Measurements from ENCODE around the gene GALK2.
"Not testable (repeated sequence)": the region's sequence is repeated elsewhere in the genome, so short reads cannot be mapped to it uniquely, and the experiment has no call there.

The GALK2 gene

DNA sequence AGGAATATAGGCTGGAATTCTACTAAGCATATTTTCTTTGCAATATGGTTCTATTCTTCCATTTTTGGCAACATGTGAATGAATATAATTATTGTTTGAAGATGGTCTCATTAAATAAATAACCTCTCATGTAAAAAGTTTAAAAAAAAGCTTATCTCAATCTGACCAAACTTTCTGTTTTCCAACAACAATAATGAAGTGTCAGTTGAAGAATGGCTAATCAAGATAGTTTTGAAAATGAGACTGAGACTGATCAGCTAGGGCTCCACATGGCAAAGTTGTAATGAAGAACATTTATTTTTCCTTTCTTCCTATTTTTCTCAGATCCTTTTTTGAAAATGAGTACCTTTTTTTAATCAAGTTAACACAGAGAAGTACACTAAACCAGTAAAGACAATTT is 117.4 kb downstream of the GALK2 start:
- no peak for DNase-seq

DNA sequence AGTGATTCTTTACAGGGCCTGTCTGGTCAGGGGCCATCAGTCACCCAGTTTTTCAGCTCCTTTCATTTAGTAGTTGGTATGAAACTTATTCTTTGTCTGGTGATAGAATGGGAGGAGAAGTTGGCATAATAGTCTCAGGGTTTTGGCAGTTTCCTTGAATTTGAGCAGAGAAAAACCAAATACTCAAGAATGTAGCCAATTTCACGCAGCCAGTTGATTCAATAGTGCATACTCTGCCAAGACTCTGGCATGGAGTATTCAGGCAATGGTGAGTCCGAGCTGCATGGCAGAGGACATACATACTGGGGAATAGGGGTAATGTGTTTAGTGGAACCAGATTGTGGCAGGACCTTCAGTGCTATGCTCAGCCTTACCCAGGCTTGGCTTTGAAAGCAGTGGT is 118.3 kb downstream of the GALK2 start:
- no peak for DNase-seq

DNA sequence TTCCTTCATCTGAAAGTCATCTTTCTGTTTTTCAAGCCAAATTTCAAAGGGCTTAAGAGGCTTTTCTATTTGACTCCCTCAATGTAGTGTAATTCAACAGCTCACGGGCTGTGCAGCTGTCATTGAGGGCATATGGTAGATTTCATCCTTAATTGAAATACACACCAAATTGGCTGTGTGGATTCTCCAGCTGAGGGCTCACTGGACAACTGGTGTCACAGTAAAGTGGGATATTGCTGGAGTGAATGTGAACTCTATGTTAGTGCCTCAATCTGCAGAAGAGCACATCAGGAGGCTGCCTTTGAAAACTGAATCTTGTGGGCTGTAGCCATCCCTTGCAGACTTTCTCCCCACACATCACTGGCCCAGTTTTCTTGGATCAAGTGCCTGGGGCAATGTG is 120.1 kb downstream of the GALK2 start:
- no peak for DNase-seq

DNA sequence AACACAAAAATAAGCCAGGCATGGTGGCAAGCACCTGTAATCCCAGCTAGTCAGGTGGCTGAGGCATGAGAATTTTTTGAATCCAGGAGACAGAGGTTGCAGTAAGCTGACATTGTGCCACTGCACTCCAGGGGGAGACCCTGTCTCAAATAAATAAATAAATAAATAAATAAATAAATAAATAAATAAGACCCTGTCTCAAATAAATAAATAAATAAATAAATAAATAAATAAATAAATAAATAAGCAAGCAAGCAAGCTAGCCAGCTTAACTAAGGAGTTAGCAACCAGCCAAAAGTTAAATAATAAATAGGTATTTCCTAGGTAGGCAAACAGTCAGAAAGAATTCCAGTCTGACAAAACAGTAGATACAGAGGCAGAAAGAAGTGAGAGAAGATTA is 123.9 kb downstream of the GALK2 start:
- no peak for DNase-seq

DNA sequence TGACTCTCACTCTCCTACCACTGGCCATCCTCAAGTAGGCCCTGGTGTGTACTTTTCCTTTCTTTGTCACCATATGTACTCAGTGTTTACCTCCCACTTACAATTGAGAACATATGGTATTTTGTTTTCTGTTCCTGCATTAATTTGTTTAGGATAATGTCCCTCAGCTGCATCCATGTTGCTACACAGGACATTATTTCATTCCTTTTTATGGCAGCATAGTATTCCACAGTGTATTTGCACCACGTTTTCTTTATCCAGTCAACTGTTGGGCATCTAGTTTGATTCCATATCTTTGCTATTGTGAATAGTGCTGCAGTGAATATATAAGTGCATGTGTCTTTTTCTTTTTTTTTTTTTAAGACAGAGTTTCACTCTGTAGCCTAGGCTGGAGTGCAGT is 126.2 kb downstream of the GALK2 start:
- no peak for DNase-seq

DNA sequence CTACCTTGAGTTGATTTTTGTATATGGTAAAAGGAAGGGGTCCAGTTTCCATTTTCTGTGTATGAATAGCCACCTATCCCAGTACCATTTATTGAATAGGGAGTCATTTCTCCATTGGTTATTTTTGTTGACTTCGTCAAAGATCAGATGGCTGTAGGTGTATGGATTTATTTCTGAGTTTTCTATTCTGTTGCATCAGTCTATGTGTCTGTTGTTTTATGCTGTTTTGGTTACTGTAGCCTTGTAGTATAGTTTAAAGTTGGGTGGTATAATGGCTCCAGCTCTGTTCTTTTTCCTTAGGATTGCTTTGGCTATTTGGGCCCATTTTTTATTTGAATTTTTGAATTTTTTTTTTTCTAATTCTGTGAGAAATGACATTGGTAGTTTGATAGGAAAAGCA is 127.5 kb downstream of the GALK2 start:
- no peak for DNase-seq

DNA sequence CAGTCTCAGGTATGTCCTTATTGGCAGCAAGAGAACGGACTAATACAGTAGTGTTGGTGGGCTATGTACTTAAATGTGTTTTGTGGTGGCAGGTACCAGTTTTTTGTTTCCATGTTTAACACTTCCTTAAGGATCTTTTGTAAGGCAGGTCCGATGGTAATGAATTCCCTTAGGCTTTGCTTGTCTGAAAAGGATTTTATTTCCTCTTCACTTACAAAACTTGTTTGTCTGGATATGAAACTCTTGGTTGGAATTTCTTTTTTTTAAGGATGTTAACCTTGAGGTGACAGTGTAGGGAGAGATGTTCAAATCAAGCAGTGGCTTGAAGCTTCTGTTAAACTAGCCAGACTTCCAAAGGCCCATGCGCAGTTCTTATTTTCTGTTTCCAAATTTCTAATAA is 130.8 kb downstream of the GALK2 start:
- no peak for DNase-seq

DNA sequence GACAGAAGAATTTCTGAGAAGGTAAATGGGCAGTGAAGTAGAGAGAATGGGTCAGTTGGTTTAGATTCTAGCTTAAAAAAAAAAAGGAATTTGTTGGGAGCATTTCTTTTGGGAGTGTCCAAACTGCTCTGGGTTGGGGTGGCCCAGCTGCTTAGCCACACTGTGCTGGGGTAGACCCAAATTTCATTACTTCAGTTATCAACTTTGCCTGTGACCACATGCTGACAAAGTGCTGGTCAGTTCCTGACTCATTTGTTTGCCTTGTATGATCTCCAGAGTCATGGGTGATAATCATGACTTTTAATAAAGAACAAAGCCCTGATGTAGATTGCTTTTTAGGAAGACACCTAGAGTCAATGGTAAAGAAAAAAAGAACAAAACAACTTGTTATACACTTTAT is 131.5 kb downstream of the GALK2 start:
- no peak for DNase-seq

DNA sequence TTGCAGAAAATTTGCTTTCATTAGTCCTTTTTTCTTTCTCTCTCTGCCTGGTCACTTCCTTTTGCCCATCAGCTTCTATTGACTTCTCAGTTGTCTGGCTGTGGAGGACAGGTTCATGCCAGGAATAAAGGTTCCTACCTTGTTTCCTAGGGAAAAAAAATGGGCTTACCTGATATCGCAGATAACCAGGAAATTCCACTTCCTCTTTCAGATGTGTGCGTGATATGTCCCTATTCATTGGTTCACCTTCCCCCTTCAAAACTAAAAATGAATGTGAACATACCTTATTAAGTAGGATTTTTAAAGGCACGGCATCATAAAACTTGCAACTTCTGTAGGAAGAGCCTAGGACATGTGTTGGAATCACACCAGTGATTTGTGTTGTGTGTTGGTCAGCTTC is 133.0 kb downstream of the GALK2 start:
- DNase-seq: no peak

DNA sequence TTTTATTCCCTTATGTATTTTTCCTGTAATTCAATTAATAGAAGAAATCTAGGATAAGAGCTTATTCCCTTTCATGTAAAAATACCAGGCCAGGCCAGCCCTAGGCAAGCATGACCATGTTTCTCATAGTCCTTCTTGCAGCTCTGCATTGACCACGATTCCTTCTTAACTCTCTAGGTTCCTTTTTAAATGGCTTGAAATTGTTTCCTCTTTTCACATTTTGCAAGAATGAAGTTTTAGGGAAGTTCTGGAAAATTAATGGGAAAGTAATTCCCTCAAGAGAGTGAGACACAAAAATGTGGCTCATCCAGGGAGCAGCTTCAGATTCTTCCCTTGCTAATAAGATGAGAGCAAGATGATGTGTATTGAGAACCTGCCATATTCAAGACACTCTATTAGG is 136.5 kb downstream of the GALK2 start:
- DNase-seq: no peak

DNA sequence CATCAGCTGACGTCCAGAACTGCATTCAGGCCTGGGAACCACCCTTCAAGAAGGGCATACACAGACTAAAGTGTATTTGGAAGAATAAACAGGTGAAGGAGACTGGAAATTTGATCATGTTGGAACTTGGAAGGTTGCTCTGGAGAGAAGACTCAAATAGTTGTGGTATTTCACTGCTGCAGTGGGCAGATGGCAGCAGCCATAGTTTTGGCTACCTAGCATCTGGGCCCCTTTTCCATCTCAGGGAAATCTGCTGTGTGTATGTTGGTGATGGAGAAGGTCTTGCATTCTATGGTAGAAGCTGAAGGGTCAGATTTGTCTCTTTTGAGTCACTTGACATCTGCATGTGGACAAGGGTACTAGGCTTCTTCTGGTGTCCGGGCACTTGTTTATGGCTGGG is 138.6 kb downstream of the GALK2 start:
- no peak for DNase-seq

DNA sequence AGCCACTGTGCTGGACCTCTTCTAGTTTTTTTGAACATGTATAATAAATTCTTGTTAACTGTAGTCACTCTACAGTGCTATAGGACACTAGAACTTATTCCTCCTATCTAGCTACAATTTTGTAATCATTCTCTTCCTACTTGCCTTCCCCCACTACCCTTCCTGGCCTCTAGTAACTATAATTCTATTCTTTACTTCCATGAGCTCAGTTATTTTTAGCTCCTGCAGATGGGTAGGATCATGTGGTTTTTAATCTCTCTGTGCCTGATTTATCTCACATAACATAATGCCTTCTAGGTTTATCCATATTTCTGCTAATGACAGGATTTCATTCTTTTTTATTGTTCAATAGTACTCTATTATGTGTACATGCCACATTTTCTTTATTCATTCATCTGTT is 139.8 kb downstream of the GALK2 start:
- peak; percentile 16 for DNase-seq

DNA sequence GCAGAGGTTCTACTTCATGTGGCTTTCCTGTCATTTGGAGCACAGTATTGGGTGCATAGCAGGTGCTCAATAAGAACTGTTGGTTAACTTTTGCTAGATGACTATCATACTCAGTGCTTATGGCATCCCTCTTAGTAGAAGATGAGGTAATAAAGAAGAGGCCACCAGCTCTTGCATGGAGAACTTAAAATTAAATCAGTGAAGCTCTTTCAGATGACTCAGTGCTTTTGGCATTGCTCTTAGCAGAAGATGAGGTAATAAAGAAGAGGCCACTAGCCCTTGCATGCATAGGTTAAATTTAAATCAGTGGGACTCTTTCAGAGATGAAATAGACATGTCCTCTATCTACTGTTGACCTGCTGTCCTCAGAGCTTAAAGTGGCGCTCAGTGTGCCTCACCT is 143.6 kb downstream of the GALK2 start:
- no peak for DNase-seq

DNA sequence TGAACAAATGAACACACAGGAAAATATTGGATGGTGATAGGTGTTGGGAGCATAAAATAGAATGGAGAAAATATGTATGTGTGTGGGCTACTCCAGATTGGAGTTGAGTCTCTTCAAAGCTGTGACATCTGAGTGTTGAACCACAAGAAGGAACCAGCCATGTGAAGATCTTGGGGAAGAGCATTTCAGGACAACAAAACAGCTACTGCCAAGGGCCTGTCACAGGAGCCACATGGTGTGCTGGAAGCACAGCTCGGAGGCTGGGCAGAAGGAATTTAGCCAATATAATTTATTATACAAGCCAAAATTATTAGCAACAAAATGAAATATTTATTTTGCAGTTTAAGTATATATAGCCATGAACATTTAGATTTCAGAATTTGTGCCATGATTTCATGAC is 144.7 kb downstream of the GALK2 start:
- DNase-seq: no peak

DNA sequence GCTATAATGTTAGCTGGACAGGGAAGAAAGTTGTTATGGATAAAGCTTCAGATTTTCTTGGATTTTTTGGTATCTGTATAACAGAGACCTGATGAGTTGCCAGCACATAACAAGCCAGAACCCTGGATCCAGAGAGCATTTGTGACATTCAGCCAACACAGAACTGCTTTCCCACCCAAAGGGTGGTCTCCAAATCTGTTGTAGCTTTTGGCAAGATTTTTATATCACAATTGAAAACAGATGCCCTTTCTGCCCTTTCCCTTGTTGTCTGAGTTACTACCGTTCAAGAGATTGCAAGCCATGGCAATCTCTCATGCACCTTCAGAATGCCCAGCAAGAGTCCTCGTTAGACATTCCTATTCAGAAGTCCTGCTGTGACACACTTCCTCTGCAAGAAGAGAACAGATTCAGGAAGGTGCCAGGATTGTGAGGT is 145.4 kb downstream of the GALK2 start:
- no peak for DNase-seq

DNA sequence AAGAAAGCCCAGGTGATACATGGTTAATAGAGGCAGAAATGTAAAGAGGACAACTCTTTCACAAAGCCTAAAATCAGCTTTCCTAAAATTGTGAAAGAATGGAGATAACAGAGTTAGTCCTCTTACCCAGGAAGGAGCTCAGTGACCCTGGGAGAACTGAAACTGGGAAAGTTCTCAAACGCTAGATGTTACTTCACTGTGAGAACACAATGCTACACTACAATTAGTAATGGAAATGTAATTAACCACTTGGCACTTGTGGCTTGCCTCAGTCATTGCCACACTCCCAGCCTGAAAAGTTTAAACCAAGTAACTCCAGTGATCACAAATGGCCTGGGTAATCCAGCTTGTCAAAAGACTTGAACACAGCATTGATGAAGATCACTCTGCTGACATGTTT is 150.3 kb downstream of the GALK2 start:
- no peak for DNase-seq

DNA sequence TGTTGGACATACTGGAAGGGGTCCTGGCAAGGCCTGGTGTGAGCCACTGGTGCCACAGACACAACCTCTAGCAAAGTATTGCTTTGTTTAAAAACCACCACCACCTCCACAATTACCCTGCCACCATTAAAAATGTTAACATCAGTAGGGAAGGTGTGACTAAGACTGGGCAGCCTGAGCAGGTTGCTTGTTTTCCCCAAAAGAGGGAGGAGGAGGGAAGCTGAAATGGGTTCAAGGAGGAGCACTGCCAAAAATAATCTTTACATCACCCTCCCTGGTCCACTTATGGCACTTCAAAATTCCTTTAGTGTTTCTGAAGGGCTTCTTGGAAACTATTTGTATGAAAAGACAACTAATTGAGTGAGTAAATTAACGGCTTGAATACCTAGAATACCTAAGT is 153.2 kb downstream of the GALK2 start:
- no peak for DNase-seq

DNA sequence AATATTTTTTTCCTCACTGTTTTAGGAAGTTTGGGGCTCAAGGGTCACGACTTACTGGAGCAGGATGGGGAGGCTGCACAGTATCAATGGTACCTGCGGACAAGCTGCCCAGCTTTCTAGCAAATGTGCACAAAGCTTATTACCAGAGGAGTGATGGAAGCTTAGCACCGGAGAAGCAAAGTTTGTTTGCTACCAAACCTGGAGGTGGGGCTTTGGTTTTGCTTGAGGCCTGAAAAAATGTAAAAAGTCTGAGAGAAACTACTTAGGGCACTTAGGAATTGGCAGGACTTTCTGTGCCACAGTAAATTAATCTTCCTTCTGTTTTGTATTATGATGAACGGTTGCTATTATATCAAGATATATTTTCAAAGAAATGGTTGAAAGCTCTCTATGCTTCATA is 157.9 kb downstream of the GALK2 start:
- DNase-seq: no peak

DNA sequence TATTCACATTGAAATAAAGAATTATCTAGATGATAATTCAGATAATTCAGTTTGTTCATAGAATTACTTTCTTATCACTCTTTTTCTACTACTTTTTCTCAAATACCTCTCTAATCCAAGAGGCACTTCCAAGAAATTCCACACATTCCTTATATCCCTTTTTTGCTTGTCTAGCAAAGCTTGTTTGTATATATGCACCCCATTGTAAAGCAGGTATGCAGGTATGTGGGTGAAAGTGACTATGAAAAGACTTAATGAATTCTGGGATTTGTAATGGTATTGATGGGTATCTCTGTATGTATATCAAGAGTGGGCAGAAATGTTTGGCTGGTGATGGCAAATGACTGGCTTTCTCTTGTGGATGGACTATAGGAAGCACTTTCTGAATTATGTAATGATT is 158.9 kb downstream of the GALK2 start:
- no peak for DNase-seq

DNA sequence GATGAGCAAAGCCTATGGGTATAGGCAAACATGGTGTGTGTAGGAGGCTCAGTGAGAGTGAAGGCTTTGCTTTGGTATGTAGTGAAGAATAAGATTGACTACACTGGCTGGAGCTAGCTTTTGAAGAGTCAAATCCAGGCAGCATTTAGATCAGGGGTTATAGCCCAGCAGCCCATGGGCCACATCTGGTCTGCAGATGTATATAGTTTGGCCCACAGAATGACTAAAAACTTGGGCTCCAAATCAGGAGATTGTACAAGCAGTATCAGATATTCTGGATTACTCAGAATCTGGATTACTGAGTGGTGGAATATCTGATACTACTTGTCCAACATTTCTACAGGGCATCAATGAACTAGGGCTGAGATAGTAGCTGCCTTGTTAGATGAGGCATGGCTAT is 160.1 kb downstream of the GALK2 start:
- DNase-seq: no peak

DNA sequence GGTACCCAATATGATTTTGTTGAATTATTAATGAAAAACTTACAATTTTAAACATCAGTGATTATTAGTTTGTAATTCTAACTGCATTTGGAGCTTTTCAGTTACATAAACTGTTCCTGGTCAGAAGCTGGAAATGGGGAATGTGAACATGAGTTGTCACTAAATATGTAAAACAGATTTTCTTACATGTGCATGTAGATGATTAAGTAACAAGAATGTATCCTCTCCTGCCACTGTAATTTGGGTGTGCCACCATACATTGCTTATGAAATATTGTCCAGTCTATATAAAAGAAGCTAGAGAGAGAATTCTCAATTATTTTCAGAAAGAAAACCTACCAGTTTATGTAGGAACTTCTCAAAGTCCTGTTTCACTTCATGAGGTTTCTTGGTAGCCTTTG is 161.4 kb downstream of the GALK2 start:
- DNase-seq: no peak

DNA sequence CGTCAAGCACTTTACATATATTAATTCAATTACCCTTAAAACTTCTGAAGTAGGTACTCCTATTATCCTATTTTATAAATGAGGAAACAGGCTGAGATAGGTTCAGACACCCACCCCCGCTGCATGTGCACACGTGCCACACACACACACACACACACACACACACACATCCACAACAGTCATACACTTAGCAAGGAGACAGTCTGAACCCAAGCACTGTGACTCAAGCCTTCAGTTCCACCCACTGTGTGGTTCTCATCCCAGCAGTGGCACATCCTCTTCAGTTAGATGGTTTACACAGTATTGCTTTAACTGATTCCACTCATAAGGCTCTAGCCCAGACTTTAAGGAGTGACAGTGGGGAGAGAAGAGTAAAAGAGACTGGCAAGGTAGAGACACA is 161.9 kb downstream of the GALK2 start:
- no peak for DNase-seq

DNA sequence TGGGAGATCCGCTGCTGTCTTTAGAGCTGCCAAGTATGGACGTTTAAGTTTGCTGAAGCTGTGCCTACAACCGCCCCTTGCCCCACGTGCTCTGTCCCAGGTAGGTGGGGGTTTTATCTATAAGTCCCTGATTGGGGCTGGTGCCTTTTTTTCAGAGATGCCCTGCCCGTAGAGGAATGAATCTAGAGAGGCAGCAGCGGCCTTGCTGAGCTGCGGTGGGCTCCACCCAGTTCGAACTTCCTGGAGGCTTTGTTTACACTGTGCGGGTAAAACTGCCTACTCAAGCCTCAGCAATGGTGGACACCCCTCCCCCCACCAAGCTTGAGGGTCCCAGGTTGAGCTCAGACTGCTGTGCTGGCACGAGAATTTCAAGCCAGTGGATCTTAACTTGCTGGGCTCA is 169.6 kb downstream of the GALK2 start:
- DNase-seq: no peak

DNA sequence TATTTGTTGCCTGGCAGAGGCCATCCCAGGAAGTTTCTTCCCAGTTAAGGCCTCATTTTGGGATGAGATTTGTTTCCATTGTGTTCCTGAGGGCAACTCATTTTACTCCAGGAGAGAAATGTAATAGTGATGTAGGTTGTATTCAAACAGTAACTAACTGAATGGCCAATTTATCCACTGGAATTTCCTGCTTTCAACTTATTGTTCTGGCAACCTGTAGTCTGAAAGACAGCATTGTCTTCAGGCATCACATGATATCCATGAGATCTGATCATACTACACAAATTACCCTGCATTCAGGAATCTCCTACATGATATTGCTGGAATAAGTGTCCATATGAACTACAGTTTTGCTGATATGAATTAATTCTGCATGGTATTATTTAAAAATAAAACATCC is 173.5 kb downstream of the GALK2 start:
- no peak for DNase-seq

DNA sequence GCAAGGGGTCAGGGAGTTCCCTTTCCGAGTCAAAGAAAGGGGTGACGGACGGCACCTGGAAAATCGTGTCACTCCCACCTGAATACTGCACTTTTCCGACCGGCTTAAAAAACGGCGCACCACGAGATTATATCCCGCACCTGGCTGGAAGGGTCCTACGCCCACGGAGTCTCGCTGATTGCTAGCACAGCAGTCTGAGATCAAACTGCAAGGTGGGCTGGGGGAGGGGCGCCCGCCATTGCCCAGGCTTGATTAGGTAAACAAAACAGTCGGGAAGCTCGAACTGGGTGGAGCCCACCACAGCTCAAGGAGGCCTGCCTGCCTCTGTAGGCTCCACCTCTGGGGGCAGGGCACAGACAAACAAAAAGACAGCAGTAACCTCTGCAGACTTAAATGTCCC is 184.4 kb downstream of the GALK2 start:
- not testable (repeated sequence) for DNase-seq

DNA sequence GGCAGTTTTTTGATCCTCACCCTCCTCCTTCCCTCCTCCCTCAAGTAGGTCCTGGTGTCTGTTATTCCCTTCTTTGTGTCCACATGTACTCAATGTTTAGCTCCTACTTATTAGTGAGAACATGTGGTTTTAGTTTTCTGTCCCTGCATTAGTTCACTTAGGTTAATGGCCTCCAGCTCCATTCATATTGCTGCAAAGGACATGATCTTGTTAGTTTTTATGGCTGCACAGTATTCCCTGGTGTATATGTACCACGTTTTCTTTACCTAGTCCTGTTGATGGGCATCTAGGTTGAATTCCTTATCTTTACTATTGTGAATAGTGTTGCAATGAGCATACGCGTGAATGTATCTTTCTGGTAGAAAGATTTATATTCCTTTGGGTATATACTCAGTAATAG is 191.3 kb downstream of the GALK2 start:
- no peak for DNase-seq

Measured in hematopoietic multipotent progenitor cell treated with erythropoietin and hydrocortisone succinate and interleukin-3 and kit ligand, for 4 days (in vitro differentiated cells).